ENCODE data around the gene ANKRD9. TPM values are rescaled to one million over a fixed set of nuclear protein-coding genes. Genes with fewer than 3 reads are reported as not detected.

The ANKRD9 gene
- total and polyA plus RNA-seq, 10 donors, result 2.2 to 24.0 (median 11.8) TPM

DNA sequence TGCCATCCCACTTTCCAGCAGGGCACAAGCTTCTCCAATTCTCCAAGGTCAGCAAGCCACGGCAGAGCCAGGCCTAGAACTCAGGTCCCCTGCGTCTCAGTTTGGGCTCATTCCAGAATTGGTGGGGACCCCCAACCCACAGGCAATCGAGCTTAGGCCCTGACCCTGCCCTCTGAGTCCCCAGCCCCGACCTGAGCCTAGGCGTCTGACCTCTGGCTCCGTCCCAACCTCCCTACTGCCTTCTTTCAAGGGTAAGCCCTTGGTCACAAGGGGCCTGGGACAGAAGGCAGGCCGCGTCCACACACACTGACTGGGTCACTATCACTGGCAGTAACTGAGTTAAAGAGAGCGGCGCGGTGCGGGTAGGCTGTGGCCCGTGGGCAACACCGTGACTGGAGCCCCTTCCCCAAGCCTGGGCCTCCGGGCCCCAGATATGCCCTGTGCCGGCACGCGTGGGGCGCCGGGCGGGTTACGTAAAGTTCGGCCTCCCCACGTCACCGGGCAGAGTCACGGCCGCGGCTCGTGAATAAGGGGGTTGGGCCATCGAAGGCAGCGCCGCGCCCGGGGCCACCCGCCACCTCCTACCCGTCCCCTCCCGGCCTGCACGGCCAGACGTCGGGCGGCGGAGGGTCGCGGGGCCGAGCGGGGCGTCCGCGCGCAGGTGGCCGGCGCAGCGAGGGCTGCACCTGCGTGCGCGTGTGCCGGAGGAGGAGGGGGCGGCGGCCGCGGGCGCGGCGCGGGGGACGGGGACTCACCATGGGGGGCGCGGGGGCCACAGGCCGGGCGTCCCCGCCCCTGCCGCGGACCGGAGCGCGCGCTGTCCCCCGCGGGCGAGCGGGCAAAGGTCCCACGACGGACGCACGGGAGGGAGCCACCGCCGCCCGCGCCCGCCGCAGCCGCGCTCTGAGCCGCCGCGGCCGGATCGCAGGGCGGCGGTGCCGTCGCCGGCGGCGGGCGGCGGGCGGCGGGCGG lies 516 bp downstream of the ANKRD9 start:
- H3K27ac ChIP-seq, result peak overlapping the region; percentile 53 to 82 (median 76)
- TF ChIP-seq, protein P1, sequence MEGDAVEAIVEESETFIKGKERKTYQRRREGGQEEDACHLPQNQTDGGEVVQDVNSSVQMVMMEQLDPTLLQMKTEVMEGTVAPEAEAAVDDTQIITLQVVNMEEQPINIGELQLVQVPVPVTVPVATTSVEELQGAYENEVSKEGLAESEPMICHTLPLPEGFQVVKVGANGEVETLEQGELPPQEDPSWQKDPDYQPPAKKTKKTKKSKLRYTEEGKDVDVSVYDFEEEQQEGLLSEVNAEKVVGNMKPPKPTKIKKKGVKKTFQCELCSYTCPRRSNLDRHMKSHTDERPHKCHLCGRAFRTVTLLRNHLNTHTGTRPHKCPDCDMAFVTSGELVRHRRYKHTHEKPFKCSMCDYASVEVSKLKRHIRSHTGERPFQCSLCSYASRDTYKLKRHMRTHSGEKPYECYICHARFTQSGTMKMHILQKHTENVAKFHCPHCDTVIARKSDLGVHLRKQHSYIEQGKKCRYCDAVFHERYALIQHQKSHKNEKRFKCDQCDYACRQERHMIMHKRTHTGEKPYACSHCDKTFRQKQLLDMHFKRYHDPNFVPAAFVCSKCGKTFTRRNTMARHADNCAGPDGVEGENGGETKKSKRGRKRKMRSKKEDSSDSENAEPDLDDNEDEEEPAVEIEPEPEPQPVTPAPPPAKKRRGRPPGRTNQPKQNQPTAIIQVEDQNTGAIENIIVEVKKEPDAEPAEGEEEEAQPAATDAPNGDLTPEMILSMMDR (IDR thresholded peaks at IDR 0.05 in 8 of 11, conservative IDR thresholded peaks at IDR 0.05 in 3 of 11), result no peak
- TF ChIP-seq POLR2A (IDR thresholded peaks at IDR 0.05) (no peak), POLR2AphosphoS5 (IDR thresholded peaks at IDR 0.05) (peak in 2 of 3 donors; percentile 50 to 58)
- WGBS, 5 donors, result 10 to 65% (median 26%) methylated on average over 14 to 110 of the region's 110 CpGs
- intact Hi-C loops (cut with DNase I; ENCODE audit: low total_unique reads), result no loop called here
- no peaks in the 10 kb centered on the region for H3K9me3 ChIP-seq
- no peaks in the 10 kb centered on the region for H3K27me3 ChIP-seq (replicated peaks in 1 of 7)
- H3K4me1 ChIP-seq, result peaks cover 0 to 43% (median 26%) of the 10 kb centered on the region in 6 donors
- H3K4me3 ChIP-seq, result peak overlapping the region; percentile 30 to 89 (median 56)
- peaks cover 0 to 21% (median 0%) of the 10 kb centered on the region in 6 donors for H3K36me3 ChIP-seq
- DNase-seq, result peak; percentile 88

DNA sequence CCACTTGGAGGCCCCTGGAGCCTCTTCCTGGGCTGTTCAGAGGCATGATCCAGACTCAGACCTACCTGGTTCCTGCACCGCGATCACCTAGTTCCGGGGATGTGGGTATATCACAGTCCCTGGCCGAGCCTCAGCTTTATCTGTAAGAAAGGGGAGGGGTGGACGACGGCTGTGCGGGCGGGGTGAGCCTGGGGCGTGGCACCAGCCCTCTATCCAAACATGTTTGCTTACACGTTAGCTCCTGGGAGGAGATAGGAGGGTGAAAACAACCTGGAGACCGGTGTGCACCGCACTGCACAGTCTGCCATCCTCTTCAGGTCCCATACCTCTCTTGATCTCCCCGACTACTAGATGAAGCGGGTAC lies 1.2 kb downstream of the ANKRD9 start:
- intact Hi-C loops (cut with DNase I; ENCODE audit: low total_unique reads), result no loop called here
- H3K36me3 ChIP-seq, result peaks cover 0 to 21% (median 0%) of the 10 kb centered on the region in 6 donors
- no peak for TF ChIP-seq POLR2AphosphoS5 (IDR thresholded peaks at IDR 0.05)
- no peak for TF ChIP-seq POLR2A (IDR thresholded peaks at IDR 0.05)
- TF ChIP-seq, protein P1 (IDR thresholded peaks at IDR 0.05 in 8 of 11, conservative IDR thresholded peaks at IDR 0.05 in 3 of 11), result no peak
- H3K4me3 ChIP-seq, result peak overlapping the region in 3 of 8 donors; percentile 69 to 89 (median 73)
- no peaks in the 10 kb centered on the region for H3K9me3 ChIP-seq
- peak overlapping the region in 6 of 8 donors; percentile 70 to 82 (median 78) for H3K27ac ChIP-seq
- no peaks in the 10 kb centered on the region for H3K27me3 ChIP-seq (replicated peaks in 1 of 7)
- WGBS, 5 donors, result 79 to 88% (median 87%) methylated on average over 13 to 14 of the region's 14 CpGs
- H3K4me1 ChIP-seq, result peaks cover 0 to 48% (median 27%) of the 10 kb centered on the region in 6 donors
- no peak for DNase-seq

DNA sequence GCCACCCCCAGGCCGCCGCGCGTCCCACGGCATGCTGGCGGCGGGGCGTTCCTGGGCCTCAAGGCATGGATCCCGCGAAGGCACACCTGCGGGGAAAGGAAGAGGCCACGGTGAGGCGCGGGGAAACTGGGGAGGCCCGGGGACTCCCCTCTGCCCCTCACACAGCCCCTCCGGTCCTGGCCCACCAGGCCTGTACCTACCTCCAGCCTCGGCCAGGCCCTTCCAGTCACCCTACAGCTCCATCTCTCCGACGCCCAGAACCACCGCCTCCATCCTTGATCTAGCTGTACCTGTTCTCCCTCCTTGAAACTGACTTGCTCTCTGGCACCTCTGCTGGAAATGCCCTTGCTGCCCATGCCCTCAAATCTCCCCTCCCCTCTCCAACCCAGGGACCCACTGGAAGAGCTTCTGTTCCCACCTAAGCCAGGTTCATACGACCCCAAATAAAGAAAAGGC lies 1.7 kb downstream of the ANKRD9 start:
- H3K4me3 ChIP-seq, result peak overlapping the region in 2 of 8 donors; percentile 69 to 89
- peaks cover 0 to 21% (median 0%) of the 10 kb centered on the region in 6 donors for H3K36me3 ChIP-seq
- peaks cover 0 to 48% (median 27%) of the 10 kb centered on the region in 6 donors for H3K4me1 ChIP-seq
- no peaks in the 10 kb centered on the region for H3K9me3 ChIP-seq
- TF ChIP-seq, protein P1 (IDR thresholded peaks at IDR 0.05 in 8 of 11, conservative IDR thresholded peaks at IDR 0.05 in 3 of 11), result no peak
- TF ChIP-seq POLR2A (IDR thresholded peaks at IDR 0.05), result no peak
- no peak for TF ChIP-seq POLR2AphosphoS5 (IDR thresholded peaks at IDR 0.05)
- H3K27me3 ChIP-seq (replicated peaks in 1 of 7), result no peaks in the 10 kb centered on the region
- no peak for DNase-seq
- intact Hi-C loops (cut with DNase I; ENCODE audit: low total_unique reads), result no loop called here
- 87 to 99% (median 90%) methylated on average over 15 to 21 of the region's 21 CpGs for WGBS, 5 donors
- peak overlapping the region in 1 of 8 donors; percentile 79 for H3K27ac ChIP-seq

Measured in spleen (tissue), 11 donors.